ENCODE measurements around the gene SOHLH2.

SOHLH2 gene

DNA sequence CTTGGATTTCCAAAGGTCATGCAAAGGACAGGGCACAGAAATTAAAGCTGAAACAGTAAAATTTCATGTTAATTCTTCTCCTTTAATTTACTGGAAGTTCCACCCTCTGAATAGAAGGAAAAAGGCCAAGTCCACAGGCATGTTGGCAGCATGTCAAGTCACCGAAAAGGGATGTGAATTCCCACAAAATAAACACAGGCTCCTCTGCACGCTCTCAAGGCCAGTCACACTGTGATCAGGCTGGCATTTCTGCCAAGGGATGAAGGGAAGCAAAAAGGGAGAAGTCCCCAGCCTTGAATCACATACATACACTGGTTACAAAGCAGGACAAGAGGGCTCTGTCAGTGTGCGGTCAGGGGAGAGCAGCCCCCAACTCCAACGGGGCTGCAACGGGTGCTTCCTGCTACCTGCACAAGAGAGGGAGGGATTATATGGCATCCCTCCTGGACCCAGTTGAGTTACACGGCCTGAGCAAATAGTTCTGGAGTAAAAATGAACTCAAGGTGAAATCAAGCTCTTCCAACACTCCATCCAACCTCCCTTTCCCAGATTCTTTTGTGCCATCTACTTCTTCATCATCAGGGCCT lies 90.0 kb downstream of the SOHLH2 start:
- H3K27ac ChIP-seq (ENCODE audit: low read depth in 2 of 2, low read length in 2 of 2), result no peak overlapping the region
- no peaks in the 10 kb centered on the region for H3K27me3 ChIP-seq (ENCODE audit: control insufficient read depth in 2 of 2, insufficient read depth in 2 of 2, low read length in 2 of 2)
- no peak overlapping the region for H3K9ac ChIP-seq (ENCODE audit: low read depth in 1 of 2, low read length in 2 of 2)
- no peaks in the 10 kb centered on the region for H3K9me3 ChIP-seq (ENCODE audit: control insufficient read depth in 2 of 2, low read length in 2 of 2)
- H3K4me1 ChIP-seq (ENCODE audit: control insufficient read depth in 2 of 2, insufficient read depth in 2 of 2, low read length in 2 of 2), result no peaks in the 10 kb centered on the region
- no peak overlapping the region for H3K4me3 ChIP-seq (ENCODE audit: low read length in 2 of 2)
- no peaks in the 10 kb centered on the region for H3K36me3 ChIP-seq (ENCODE audit: control insufficient read depth in 2 of 2, insufficient read depth in 2 of 2, low read length in 2 of 2)
